T-helper 2 cell (primary cell): ENCODE results near the gene CNKSR3.
"Not testable (repeated sequence)": the region's sequence is repeated elsewhere in the genome, so short reads cannot be mapped to it uniquely, and the experiment has no call there.

Source experiments
- DNase-seq, 5 experiments: peaks; one replicate each; pipeline versions ENCODE4 v3.0.0 to v3.0.0-alpha.2; 2012 to 2022
- total RNA-seq, 2 donors: gene quantifications; one replicate each; lab custom pipeline; 2026; lab: John Stamatoyannopoulos, UW

The CNKSR3 gene
- total RNA-seq, result 1.1 to 1.2 reads per million in 2 donors

- peak in 1 of 5 experiments; percentile 39 for DNase-seq
Measured at GRCh38 chr6:154510144-154510905, at the start of gene CNKSR3. Gene CNKSR3, minus strand, starts transcription at chr6:154510685. Its CDS starts 571 bp downstream, at chr6:154510114.

- DNase-seq, result no peak
Measured at GRCh38 chr6:154558984-154559383, 48.5 kb upstream of the CNKSR3 start.

DNA sequence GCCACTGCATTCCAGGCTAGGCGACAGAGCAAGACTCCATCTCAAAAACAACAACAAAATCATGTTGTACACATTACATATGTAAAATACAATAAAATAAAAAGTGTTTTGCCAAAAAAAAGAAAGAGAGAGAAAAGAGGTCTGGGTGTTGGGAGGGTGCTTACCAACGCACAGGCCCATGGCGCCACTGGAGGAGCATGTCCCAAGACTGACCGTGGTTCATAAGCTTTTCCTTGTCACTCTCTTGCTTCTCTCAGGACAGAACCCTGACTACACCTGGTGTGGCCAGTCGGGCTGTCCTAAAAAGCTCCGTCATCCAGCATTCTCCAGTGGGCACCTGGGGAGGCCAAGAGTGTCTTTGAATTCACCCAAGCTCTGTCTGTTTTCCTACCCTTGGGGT, 48.0 kb upstream of the CNKSR3 start:
- DNase-seq, result no peak

DNA sequence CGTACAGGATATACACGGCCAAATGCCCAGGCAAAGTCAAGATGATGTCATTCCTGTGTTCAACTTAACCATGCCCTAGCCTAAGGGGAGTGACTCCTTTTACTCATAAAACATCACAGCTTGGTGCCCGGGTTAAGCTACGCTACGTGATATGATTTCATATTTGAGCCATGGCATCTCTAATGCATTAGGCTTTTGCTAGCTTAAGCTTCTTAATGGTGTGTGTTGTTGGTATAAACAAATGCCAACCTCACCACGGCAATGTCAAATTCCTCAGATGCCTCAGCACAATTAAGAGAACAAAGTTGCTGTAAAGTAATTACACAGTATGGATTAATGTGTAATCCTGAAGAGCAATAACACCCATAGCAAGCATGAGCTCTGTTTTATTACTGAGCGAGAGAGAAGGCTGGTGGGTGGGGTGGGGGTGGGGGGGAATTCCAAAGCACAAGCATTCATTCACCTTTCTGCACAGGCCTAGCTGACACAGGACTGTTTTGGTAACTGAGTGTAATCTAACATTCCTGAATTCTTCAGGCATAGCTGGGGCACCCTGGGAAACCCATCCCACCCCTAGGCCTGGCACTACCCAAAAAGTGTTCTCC, 44.7 kb upstream of the CNKSR3 start:
- no peak for DNase-seq

GRCh38 chr6:154554491-154554890, 44.0 kb upstream of the CNKSR3 start:
- DNase-seq, result no peak

DNA sequence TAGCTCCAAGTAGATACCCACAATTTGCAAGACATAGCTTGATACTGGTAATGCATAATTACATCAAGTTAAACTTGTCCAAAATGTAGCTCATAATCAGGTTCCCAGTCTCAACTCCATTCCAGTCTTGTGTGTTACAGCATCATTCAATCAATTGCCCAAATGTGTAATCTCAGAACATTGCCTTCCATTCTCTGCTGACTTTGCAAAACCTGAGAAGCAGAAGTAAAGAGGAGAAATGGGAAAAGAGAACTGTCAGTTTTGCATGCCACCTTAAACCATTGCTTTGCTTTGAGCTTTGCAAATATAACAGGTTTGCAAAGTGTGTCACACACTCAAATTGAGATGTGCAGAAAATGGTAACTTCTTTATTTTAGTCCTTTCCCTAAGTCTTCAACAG, 40.3 kb upstream of the CNKSR3 start:
- no peak for DNase-seq

DNA sequence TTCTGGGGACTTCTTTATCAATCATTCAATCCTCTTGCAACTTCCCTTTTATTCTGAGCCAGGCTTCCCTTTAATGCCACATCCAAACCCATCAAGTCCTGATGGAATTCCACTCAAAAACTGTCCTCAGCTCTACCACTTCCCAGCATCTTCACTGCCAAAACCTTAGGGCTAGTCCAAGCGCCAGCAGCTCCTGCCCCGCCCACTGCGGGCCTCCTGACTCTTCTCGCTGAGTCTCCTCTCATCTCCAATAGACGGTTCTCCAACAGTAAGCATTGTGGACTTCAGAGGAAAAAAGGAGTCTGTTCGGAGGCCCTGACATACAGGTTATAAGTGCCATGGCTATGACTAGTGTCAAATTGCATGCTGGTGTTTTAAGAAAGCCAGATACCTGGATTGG, 38.7 kb upstream of the CNKSR3 start:
- no peak for DNase-seq

DNA sequence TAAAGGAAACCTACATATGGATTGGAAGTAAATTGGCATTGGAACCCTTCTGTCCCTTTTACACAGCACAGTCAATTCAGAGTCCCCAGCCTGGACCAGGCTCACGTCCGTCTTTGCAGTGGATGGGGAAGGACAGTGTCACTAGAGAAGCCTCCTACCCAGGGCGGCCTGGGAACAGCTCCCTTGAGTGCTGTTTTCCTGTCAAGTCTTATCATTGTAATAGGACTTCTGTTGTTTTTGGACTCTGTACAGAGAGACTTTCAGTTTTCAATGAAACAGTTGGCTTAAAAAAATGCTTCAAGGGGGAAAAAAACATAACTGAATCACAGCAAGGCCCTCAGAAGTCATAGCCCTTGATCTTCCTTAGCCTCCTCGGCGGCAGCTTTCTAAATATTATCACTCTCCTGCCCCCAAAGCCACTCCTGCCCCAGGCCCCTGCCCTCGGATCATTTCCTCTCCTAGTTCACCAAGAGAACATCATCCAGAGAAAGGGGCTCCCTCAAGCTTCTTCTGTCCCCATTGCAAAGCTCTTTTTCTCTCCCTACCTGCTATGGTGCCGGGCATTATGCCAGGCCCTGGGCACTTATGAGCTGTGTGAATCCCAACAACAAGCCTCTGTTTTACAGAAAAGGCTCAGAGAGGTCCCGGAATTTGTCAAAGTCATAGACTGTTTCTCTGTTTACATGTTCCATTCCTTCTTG, 37.8 kb upstream of the CNKSR3 start:
- DNase-seq, result no peak

- DNase-seq, result no peak
Measured at GRCh38 chr6:154543628-154544027, 33.1 kb upstream of the CNKSR3 start.

GRCh38 chr6:154542747-154543146, 32.3 kb upstream of the CNKSR3 start:
- DNase-seq, result no peak

DNA sequence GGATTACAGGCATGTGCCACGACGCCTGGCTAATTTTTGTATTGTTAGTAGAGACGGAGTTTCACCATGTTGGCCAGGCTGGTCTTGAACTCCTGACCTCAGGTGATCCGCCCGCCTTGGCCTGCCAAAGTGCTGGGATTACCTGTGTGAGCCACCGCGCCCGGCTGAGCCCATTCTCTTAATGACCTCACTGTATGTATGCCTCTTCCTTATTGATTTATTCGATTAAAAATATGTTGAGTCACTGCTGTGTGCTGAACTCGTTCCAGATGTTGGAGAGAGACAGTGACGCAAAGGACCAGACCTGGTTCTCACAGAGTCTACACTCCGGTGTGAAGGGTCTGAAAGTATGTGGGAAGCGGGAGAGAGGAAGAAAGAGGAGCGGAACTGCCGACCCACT, 31.4 kb upstream of the CNKSR3 start:
- DNase-seq, result not testable (repeated sequence)

GRCh38 chr6:154539593-154540269, 29.2 kb upstream of the CNKSR3 start:
- DNase-seq, result no peak

GRCh38 chr6:154538640-154539191, 28.2 kb upstream of the CNKSR3 start:
- DNase-seq, result no peak

DNA sequence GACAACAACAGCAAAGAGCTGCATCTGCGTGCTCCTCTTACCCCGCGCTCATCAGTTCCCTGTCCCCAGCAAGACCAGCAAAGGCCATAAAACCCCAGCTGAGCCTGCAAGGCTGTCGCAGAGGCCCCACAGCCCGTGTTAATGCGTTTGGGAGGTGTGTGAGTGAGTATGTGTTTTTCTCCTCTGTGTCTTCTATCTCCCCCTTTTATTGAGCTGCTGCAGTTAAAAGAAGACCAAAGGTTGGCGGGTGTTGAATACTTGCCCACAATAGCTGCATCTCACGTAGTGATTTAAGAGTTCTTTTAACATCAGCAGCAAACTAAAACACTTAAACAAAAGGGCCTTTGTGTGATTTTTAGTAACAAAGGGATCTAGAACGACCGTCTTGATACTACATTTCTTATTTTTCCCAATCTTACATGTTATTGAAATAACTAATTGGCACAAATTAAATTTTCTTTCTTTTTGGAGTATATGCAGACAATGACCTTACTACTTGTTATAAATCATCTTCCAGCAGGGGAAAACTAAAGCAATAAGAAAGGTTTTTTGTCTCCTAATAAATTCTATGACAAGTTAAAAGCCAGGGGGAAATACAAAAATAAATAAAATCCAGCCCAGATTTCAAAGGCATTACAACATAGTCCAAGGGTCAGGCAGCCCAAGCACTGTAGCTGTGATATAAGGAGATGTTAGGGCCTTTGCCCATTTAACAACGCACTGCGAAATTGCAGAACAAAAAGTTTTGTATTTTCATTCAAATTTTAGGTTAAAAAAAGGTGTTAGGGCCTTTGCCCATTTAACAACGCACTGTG, 27.2 kb upstream of the CNKSR3 start:
- DNase-seq, result no peak

- no peak for DNase-seq
Measured at GRCh38 chr6:154536999-154537398, 26.5 kb upstream of the CNKSR3 start.

DNA sequence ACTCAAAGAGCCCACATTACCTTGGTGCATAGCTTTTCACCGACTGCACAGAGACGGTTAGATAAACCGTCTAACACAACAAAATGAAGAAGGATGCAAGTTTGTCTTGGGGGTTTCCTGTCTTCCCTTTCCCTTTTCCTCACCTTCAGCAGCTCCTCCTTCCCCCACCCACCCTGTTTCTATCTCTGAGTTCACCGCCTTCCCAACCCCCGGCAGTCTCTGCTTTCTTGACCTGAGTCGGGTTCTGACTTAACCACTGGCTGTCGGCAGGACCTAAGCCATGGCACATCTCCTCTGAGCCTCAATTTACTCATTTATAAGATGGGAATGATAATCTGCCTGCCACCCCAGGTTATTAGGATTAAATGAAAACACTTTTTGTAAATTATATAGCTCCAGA, 25.8 kb upstream of the CNKSR3 start:
- DNase-seq, result no peak

DNA sequence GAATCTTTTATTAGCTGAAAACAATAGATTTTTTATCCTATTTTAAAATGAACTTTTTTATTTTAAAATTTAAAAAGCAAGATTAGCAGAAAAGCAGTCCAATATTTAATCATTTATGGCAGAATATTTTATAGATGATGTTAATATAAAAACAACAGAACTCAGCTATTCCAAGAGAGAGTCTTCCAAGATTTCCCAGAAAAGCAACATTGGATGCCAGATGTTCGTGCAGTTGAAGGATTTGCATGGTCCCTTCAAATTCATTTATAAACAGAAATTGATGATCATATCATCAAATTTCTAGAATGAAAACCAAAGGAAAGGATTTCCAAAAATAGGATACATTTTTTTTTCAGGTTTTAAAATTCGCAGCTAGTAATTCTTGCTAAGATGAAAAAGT, 25.4 kb upstream of the CNKSR3 start:
- no peak for DNase-seq

DNA sequence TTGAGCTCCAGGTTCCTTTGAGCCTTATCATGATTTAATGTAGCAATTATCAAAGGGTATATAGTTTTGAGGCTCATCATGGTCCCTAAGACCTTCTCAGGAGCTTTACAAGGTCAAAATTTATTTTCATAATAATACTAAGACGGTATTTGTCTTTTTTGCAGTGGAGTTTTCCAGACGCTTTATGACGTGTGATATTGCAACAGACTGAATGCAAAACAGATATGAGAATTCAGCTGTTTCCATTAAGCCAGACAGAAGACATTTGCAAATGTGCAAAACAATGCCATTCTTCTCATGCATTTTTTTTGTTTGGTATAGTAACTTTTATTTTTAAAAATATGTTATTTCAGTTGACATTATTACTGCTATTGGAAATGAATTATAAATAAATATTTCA, 24.7 kb upstream of the CNKSR3 start:
- no peak for DNase-seq

DNA sequence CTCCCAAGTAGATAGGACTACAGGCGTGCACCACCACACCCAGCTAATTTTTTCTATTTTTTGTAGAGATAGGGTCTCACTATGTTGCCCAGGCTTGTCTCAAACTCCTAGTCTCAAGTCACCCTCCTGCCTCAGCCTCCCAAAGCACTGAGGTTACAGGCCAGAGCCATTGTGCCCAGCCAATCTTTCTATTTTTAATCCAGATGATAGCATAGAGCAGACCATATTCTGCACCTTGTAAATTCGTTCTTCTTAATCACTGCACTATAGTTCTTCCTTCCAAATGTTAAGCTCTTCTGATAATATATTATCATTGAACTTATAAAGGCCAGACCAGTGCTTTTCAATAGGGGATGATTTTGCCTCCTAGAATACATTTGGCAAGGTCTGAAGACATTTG, 24.0 kb upstream of the CNKSR3 start:
- no peak for DNase-seq

- DNase-seq, result no peak
Measured at GRCh38 chr6:154532426-154532825, 21.9 kb upstream of the CNKSR3 start.

DNA sequence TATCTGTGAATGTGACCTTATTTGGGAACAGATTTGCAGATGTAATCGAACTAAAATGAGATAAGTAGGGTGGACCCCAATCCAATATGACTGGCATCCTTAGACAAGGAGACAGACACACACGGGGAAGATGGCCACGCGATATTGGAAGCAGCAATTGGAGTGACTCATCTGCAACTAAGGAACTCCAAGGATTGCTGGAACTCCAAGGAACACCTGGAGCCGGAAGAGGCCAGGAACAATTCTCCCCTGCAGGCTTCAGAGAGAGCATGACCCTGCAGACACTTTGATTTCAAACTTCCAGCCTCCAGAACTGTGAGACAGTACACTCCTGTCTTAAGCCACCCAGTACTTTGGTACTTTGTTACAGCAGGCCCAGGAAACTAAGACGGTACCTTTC, 19.5 kb upstream of the CNKSR3 start:
- DNase-seq, result no peak

- DNase-seq, result no peak
Measured at GRCh38 chr6:154528310-154528915, 17.9 kb upstream of the CNKSR3 start.
